BJ (cell line): Measurements from ENCODE around the gene EVC. TPM values are rescaled to one million over a fixed set of nuclear protein-coding genes. Genes with fewer than 3 reads are reported as not detected.

Experiments
- CTCF ChIA-PET: fragments of 350-600 bp; formaldehyde crosslinking; extraction: SDS; loops from one replicate; lab custom pipeline; 2021; ENCODE audit warnings: antibody characterized with exemption, inconsistent platforms; lab: Yijun Ruan, JAX
- POLR2A ChIA-PET: fragments of 300-600 bp; sonication (Branson Sonifier 250); formaldehyde crosslinking; extraction: SDS; loops from one replicate; lab custom pipeline; 2021; ENCODE audit warnings: antibody characterized with exemption; lab: Charles Lee
- DNase-seq: peaks from one replicate; pipeline ENCODE4 v3.0.0-alpha.2; 2011; ENCODE audit warnings: low read depth
- H3K27me3 ChIP-seq: 2 replicates; pipeline ENCODE4 v1.6.0; 2011; ENCODE audit warnings: low read length; ENCODE audit not compliant: control insufficient read depth, insufficient read depth
- H3K36me3 ChIP-seq: 2 replicates; pipeline ENCODE4 v1.5.1; 2011; ENCODE audit warnings: low read length; ENCODE audit not compliant: control insufficient read depth, insufficient read depth
- H3K4me3 ChIP-seq: 2 replicates; pipeline ENCODE4 v1.5.1; 2011; ENCODE audit warnings: low read depth, mild to moderate bottlenecking, control low read depth, low read length
- polyA plus RNA-seq: library from polyadenylated mRNA; depleted of rRNA; stranded (reverse); fragments of >200 nt; gene quantifications from 2 replicates; pipeline ENCODE4 v1.2.3, GENCODE V29; 2011
- TF ChIP-seq, protein P1 (sequence below): IDR thresholded peaks from 2 replicates; pipeline ENCODE4 v1.5.1; 2011; ENCODE audit warnings: low read depth, mild to moderate bottlenecking, control low read depth, inconsistent platforms, low read length, moderate library complexity; ENCODE audit not compliant: insufficient read depth

EVC gene
- polyA plus RNA-seq, 1 experiment = 12.8 TPM

DNA sequence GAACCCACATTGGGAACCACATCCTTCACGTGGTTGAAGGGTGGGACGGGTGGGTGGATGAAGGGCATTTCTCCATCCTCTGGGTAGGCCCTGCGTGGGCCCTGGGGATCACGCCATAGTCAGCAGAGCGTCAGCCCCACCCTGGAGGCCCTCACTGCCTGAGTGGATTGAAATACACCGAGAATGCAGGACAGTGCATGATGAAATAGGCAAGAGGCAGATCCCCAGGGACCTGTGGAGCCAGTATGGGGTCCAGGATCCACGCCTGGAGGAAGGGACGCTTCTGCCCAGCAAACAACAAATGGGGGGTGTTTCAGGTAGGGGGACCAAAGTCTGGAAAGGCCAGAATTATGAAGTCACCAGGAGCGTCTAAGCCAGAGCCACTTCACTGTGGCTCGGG lies 19.4 kb downstream of the EVC start:
- TF ChIP-seq, protein P1, sequence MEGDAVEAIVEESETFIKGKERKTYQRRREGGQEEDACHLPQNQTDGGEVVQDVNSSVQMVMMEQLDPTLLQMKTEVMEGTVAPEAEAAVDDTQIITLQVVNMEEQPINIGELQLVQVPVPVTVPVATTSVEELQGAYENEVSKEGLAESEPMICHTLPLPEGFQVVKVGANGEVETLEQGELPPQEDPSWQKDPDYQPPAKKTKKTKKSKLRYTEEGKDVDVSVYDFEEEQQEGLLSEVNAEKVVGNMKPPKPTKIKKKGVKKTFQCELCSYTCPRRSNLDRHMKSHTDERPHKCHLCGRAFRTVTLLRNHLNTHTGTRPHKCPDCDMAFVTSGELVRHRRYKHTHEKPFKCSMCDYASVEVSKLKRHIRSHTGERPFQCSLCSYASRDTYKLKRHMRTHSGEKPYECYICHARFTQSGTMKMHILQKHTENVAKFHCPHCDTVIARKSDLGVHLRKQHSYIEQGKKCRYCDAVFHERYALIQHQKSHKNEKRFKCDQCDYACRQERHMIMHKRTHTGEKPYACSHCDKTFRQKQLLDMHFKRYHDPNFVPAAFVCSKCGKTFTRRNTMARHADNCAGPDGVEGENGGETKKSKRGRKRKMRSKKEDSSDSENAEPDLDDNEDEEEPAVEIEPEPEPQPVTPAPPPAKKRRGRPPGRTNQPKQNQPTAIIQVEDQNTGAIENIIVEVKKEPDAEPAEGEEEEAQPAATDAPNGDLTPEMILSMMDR = no peak

DNA sequence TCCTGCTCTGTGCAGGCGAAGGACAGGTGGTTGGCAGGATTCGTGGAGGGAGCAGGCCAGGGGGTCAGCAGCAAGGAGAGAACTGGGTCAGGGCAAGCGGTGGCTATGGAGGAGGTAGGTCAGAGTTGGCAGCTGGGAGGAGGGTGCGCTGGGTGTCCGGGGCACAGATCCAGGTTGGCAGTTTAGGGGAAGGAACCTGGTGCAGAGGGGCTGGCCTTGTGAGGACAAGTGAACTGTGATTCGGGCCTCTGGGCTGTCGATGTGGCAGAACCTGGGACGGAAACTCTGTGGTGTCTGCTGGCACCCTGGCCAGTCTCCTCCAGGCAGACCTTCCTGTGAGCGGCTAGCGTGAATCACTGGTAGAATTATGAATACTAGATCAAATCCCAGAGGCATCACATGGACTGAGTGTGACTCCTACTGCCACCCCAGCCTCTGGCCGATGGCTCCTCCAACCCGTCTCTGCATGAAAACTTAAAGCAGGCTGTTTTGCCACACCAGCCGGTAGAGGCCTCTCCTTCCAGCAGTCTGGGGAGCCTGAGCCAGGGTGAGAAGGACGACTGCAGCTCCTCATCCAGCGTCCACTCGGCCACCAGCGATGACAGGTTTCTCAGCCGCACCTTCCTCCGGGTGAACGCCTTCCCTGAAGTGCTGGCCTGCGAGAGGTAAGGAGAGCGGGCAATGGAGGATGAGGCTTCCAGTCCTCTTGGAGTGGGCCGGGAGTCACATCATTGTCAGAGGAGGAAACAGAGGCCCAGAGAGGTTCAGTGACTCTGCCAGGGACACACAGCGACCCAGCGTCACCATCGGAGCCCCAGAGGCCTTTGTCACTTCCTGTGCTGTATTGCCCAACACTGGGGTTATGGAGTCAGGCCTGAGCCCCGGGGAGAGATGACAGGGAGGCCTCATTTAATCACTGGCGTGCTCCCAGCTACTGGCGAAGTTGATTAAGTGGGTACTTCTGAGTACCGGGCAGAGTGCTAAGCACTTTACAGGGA lies 20.3 kb downstream of the EVC start:
- POLR2A ChIA-PET = no interaction called here
- CTCF ChIA-PET = no interaction called here
- TF ChIP-seq, protein P1 = no peak

More for the DNA sequence above, 19.4 kb downstream of the EVC start:
- ChIA-PET CTCF (no interaction called here), POLR2A (no interaction called here)
- no peak for DNase-seq
- Histone ChIP-seq H3K27me3 (no peaks in the 10 kb centered on the region), H3K36me3 (peaks cover 38% of the 10 kb centered on the region), H3K4me3 (no peak overlapping the region)

DNA sequence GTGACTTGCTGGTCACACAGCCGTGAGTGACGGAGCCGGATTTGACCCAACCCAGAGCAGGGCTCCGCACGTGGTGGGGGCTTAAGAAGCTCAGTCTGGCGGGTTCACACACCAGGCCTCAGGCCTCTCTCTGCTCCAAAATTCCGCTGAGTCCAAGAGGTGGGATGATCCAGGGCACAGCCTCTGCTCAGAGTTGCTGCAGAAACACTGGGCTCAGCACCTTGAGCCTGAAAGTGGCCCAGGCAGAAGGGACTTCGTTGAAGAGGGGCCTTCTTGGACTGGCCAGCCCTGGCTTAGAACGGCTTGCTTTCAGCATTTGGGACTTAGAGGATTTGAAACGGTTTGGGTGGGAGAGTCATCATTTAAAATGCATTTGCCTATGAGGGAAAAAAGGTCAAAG lies 21.2 kb downstream of the EVC start:
- ChIA-PET POLR2A (no interaction called here), CTCF (interaction anchor here (1.7 kb wide), 1 partner anchor 16 kb away, joined by 4 read pairs; no protein-coding TSS in a partner anchor)
- TF ChIP-seq, protein P1 = no peak
- H3K27me3 ChIP-seq = no peaks in the 10 kb centered on the region
- no peak overlapping the region for H3K4me3 ChIP-seq
- no peak for DNase-seq
- peaks cover 38% of the 10 kb centered on the region for H3K36me3 ChIP-seq

More for the DNA sequence above, 20.3 kb downstream of the EVC start:
- H3K36me3 ChIP-seq = peaks cover 37% of the 10 kb centered on the region
- no peak overlapping the region for H3K4me3 ChIP-seq
- no peaks in the 10 kb centered on the region for H3K27me3 ChIP-seq
- DNase-seq = no peak

DNA sequence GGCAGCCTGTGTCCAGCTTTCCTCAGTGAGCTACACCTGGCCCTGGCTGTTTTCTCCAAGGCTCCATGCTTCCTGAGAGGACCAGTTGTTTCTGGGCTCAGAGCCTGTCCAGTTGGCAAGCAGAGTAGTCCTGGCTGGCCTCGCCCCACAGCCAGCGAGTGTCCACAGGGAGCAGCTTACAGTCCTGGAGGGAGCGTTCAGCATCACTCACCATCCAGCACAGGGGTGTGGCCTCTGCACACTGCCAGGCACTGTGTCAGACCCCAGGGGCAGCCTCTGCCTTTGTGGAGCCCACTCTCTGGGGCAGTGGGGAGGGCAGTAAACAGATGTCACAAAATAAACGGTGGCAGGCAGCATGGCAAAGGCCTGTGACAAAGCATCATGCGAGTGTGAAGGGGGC lies 23.9 kb downstream of the EVC start:
- peaks cover 37% of the 10 kb centered on the region for H3K36me3 ChIP-seq
- no peak for DNase-seq
- POLR2A ChIA-PET = no interaction called here
- no peak overlapping the region for H3K4me3 ChIP-seq
- CTCF ChIA-PET = interaction anchor here (0.9 kb wide), 1 partner anchor 55 kb away, joined by 3 read pairs; no protein-coding TSS in a partner anchor
- H3K27me3 ChIP-seq = no peaks in the 10 kb centered on the region
- TF ChIP-seq, protein P1 = no peak

DNA sequence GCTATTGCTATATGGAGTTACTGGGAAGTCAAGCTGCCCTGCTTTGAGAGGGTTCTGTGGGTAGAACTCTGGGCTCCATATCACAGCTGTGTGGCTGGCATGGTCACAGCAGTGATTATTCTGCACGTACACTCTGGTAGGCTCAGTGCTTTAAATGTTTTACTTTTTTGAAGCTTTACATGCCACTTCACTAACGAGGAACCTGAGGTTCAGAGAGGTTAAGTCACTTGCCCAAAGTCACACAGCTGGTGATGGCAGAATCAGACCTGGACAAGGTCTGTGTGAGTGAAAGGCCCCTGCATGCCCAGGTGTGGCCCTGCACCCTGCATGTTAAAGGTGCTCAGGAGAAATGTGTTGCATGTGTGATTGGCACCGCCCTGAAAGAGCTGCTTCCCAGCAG lies 24.5 kb downstream of the EVC start:
- ChIA-PET CTCF (interaction anchor here (0.9 kb wide), 1 partner anchor 55 kb away, joined by 3 read pairs; no protein-coding TSS in a partner anchor), POLR2A (no interaction called here)
- DNase-seq = no peak
- Histone ChIP-seq H3K36me3 (peaks cover 37% of the 10 kb centered on the region), H3K27me3 (no peaks in the 10 kb centered on the region), H3K4me3 (no peak overlapping the region)
- TF ChIP-seq, protein P1 = no peak
